OCI-LY7 (cell line): Measurements from ENCODE around the gene EAF2. TPM values are rescaled to one million over a fixed set of nuclear protein-coding genes. Genes with fewer than 3 reads are reported as not detected.

Source experiments
- BruUV-seq: library from RNA; stranded (reverse); fragments of 400-500 nt; replicated peaks from 2 replicates; lab custom pipeline; 2021; lab: Mats Ljungman, UMichigan
- CTCF ChIA-PET: fragments of 300-600 bp; sonication (Branson Sonifier 250); formaldehyde crosslinking; loops from one replicate; lab custom pipeline; 2022; ENCODE audit warnings: antibody characterized with exemption; ENCODE audit not compliant: unreplicated experiment; lab: Charles Lee
- POLR2A ChIA-PET: fragments of 300-600 bp; sonication (Branson Sonifier 250); formaldehyde crosslinking; loops from one replicate; lab custom pipeline; 2022; ENCODE audit warnings: antibody characterized with exemption; lab: Charles Lee
- DNase-seq: peaks from one replicate; pipeline ENCODE4 v3.0.0-alpha.2; 2015; ENCODE audit warnings: low spot score
- H2AFZ ChIP-seq: fragments of 200-600 bp; sonication (generic), shearing (Covaris generic); 2 replicates; pipeline ENCODE4 v1.6.1; 2014; ENCODE audit warnings: mild to moderate bottlenecking, antibody characterized with exemption, low read length, moderate library complexity
- H3K27ac ChIP-seq: fragments of 200-600 bp; sonication (generic); 2 replicates; pipeline ENCODE4 v1.5.1; 2014; ENCODE audit warnings: mixed run types, low read depth, mild to moderate bottlenecking, moderate library complexity, low read length, inconsistent platforms; ENCODE audit not compliant: poor library complexity, severe bottlenecking
- H3K36me3 ChIP-seq: fragments of 200-600 bp; sonication (generic); 2 replicates; pipeline ENCODE4 v1.6.1; 2014; ENCODE audit warnings: mild to moderate bottlenecking, antibody characterized with exemption, low read length, moderate library complexity, mixed read lengths; ENCODE audit not compliant: insufficient read depth
- H3K4me1 ChIP-seq: fragments of 200-600 bp; sonication (generic); 2 replicates; pipeline ENCODE4 v1.5.1; 2014; ENCODE audit warnings: mild to moderate bottlenecking, low read length; ENCODE audit not compliant: insufficient read depth, poor library complexity, severe bottlenecking
- H3K4me2 ChIP-seq: fragments of 200-600 bp; sonication (generic); 2 replicates; pipeline ENCODE4 v1.6.1; 2014; ENCODE audit warnings: mild to moderate bottlenecking, low read length
- H3K4me3 ChIP-seq: fragments of 200-600 bp; sonication (generic); 2 replicates; pipeline ENCODE4 v1.5.1; 2014; ENCODE audit warnings: mild to moderate bottlenecking, low read depth, low read length; ENCODE audit not compliant: poor library complexity, severe bottlenecking
- H3K79me2 ChIP-seq: fragments of 200-600 bp; sonication (generic); 2 replicates; pipeline ENCODE4 v1.6.1; 2016; ENCODE audit warnings: low read depth, mild to moderate bottlenecking, low read length, moderate library complexity, mixed read lengths; ENCODE audit not compliant: insufficient read depth
- H3K9me2 ChIP-seq: fragments of 200-600 bp; sonication (generic); 2 replicates; pipeline ENCODE4 v1.6.1; 2016; ENCODE audit warnings: mild to moderate bottlenecking, low read length, mixed read lengths; ENCODE audit not compliant: insufficient read depth
- H3K9me3 ChIP-seq: fragments of 200-600 bp; sonication (generic); 2 replicates; pipeline ENCODE4 v1.6.1; 2014; ENCODE audit warnings: mild to moderate bottlenecking, mixed run types, low read length, mixed read lengths
- H4K20me1 ChIP-seq: fragments of 200-600 bp; sonication (generic); 2 replicates; pipeline ENCODE4 v1.6.1; 2014; ENCODE audit warnings: mild to moderate bottlenecking, antibody characterized with exemption, low read length, moderate library complexity, mixed read lengths; ENCODE audit not compliant: insufficient read depth
- EZH2phosphoT487 ChIP-seq: fragments of 200-600 bp; sonication (generic); IDR thresholded peaks from 2 replicates; pipeline ENCODE4 v1.6.1; 2018; ENCODE audit warnings: low read depth, borderline replicate concordance, mild to moderate bottlenecking, mixed run types, antibody characterized with exemption, low read length, moderate library complexity, mixed read lengths
- intact Hi-C: fragments of 100-400 bp; cut with micrococcal nuclease; formaldehyde crosslinking; loops from one replicate; pipeline ENCODE4 v1.10.0; 2022; ENCODE audit not compliant: unreplicated experiment
- total RNA-seq, 2 experiments: library from RNA; depleted of rRNA in 1 of 2; stranded (reverse); fragments of >200 nt in 1 of 2; shearing (Covaris generic) in 1 of 2; gene quantifications; 2 replicates each; pipeline ENCODE4 v1.2.3, GENCODE V29; 2014 to 2022
- TF ChIP-seq, protein P1 (sequence below): fragments of 200-600 bp; sonication (generic); conservative IDR thresholded peaks from 2 replicates; pipeline ENCODE4 v1.5.1; 2014; ENCODE audit warnings: mild to moderate bottlenecking, antibody characterized with exemption, low read length, moderate library complexity, mixed read lengths

The EAF2 gene
- total RNA-seq, 2 experiments from 2014 or later, result 78.1 to 132 TPM

DNA sequence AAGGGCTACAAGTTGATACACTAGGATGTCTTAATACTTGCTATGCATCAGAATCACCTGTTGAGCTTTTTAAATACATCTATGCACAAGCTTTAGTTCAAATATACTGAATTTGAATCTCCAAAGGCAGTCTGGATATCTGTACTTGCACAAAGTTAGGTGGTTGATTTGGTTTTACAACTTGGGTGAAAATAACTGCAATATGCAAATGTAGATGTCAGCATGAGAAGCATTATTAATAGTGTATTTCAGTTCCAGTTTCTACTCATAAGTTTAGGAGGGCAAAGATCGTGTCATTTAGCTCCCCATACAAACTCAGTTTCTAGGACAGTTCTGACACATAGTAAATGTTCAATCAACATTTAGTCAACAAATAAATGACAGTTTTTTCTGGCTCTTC lies 25.8 kb upstream of the EAF2 start:
- H3K9me2 ChIP-seq, result no peaks in the 10 kb centered on the region
- H3K4me1 ChIP-seq, result peaks cover 53% of the 10 kb centered on the region
- no peaks in the 10 kb centered on the region for H4K20me1 ChIP-seq
- peak overlapping the region; percentile 50 for H3K4me3 ChIP-seq
- no peaks in the 10 kb centered on the region; the same call in 1 of the 2 replicates for H3K9me3 ChIP-seq
- no TSS peak for BruUV-seq
- peak; percentile 77 for DNase-seq
- TF ChIP-seq, protein P1, sequence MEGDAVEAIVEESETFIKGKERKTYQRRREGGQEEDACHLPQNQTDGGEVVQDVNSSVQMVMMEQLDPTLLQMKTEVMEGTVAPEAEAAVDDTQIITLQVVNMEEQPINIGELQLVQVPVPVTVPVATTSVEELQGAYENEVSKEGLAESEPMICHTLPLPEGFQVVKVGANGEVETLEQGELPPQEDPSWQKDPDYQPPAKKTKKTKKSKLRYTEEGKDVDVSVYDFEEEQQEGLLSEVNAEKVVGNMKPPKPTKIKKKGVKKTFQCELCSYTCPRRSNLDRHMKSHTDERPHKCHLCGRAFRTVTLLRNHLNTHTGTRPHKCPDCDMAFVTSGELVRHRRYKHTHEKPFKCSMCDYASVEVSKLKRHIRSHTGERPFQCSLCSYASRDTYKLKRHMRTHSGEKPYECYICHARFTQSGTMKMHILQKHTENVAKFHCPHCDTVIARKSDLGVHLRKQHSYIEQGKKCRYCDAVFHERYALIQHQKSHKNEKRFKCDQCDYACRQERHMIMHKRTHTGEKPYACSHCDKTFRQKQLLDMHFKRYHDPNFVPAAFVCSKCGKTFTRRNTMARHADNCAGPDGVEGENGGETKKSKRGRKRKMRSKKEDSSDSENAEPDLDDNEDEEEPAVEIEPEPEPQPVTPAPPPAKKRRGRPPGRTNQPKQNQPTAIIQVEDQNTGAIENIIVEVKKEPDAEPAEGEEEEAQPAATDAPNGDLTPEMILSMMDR, result no peak
- TF ChIP-seq EZH2phosphoT487, result no peak
- ChIA-PET CTCF (interaction anchor here (1.1 to 1.3 kb wide), 3 partner anchors 9 to 48 kb away, joined by 3 to 4 read pairs (median 4); no protein-coding TSS in a partner anchor), POLR2A (interaction anchor here (0.7 to 9.4 kb wide), 21 partner anchors 9 to 149 kb away, joined by 3 to 178 read pairs (median 5); partner anchors contain the start of genes EAF2, HCLS1 and IQCB1)
- H3K27ac ChIP-seq, result peak overlapping the region; percentile 92
- intact Hi-C loops, result loop anchor here (1.0 kb wide), 1 partner anchor 15 kb away; no protein-coding TSS in a partner anchor
- peak overlapping the region; percentile 71 for H3K4me2 ChIP-seq
- peaks cover 78% of the 10 kb centered on the region for H3K79me2 ChIP-seq
- H3K36me3 ChIP-seq, result peaks cover 90% of the 10 kb centered on the region
- H2AFZ ChIP-seq, result no peak overlapping the region; the same call in 1 of the 2 replicates

DNA sequence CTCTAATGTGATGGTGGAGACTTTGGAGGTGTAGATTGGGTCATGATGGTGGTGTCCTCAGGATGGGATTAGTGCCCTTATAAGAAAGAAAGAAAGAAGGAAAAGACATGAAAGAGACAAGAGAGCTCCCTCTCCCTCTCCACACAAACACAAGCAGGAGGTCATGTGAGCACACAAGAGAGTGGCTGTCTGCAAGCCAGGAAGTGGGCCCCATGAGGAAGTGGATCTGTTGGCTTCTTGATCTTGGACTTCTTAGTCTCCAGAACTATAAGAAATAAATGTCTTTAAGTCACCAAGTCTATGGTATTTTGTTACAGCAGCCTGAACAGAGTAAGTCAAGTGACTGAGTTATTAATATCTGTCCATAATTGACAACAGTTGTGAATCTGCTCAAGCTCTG lies 17.3 kb upstream of the EAF2 start:
- peak; percentile 20 for DNase-seq
- H3K27ac ChIP-seq, result peak overlapping the region; percentile 41
- ChIA-PET CTCF (interaction anchor here (1.8 kb wide), 1 partner anchor 9 kb away, joined by 4 read pairs; no protein-coding TSS in a partner anchor), POLR2A (interaction anchor here (1.0 to 2.0 kb wide), 5 partner anchors 10 to 70 kb away, joined by 3 to 24 read pairs (median 4); no protein-coding TSS in a partner anchor)
- H2AFZ ChIP-seq, result no peak overlapping the region
- no peaks in the 10 kb centered on the region for H3K9me2 ChIP-seq
- intact Hi-C loops, result no loop called here
- peaks cover 22% of the 10 kb centered on the region for H3K4me1 ChIP-seq
- H3K36me3 ChIP-seq, result peaks cover 88% of the 10 kb centered on the region
- peaks cover 16% of the 10 kb centered on the region; the same call in 1 of the 2 replicates for H3K9me3 ChIP-seq
- BruUV-seq, result no TSS peak
- TF ChIP-seq, protein P1, result no peak
- no peak for TF ChIP-seq EZH2phosphoT487
- peaks cover 95% of the 10 kb centered on the region for H3K79me2 ChIP-seq
- H3K4me2 ChIP-seq, result peak overlapping the region; percentile 18; the same call in 1 of the 2 replicates
- H4K20me1 ChIP-seq, result no peaks in the 10 kb centered on the region
- no peak overlapping the region for H3K4me3 ChIP-seq

DNA sequence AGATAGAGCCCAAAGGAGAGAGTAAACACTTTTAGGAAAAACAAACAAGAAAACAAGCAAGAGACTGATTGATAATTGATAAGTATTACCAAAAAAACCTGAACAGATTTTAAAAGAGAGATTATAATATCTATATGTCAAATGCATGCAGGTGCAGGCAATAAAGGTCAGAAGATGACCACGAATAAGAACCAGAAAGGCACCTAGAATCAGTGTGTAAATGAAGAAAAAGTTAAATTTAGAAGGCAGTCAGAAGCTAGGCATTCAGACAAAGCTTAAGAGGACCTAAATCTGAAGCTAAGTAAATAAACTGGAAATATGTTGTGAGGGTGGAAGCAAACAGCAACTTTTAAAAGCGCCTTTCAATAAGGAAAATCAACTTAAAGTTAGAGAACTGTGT lies 16.4 kb upstream of the EAF2 start:
- CTCF ChIA-PET, result interaction anchor here (1.8 kb wide), 1 partner anchor 10 kb away, joined by 4 read pairs; no protein-coding TSS in a partner anchor
- H3K36me3 ChIP-seq, result peaks cover 91% of the 10 kb centered on the region
- peak overlapping the region; percentile 18; the same call in 1 of the 2 replicates for H3K4me2 ChIP-seq
- H3K9me3 ChIP-seq, result peaks cover 25% of the 10 kb centered on the region
- H4K20me1 ChIP-seq, result no peaks in the 10 kb centered on the region
- intact Hi-C loops, result no loop called here
- H2AFZ ChIP-seq, result no peak overlapping the region
- H3K4me1 ChIP-seq, result peaks cover 15% of the 10 kb centered on the region
- POLR2A ChIA-PET, result interaction anchor here (0.5 to 2.0 kb wide), 6 partner anchors 10 to 71 kb away, joined by 3 to 24 read pairs (median 4); no protein-coding TSS in a partner anchor
- BruUV-seq, result no TSS peak
- H3K4me3 ChIP-seq, result no peak overlapping the region
- H3K27ac ChIP-seq, result peak overlapping the region; percentile 41
- DNase-seq, result no peak
- no peaks in the 10 kb centered on the region for H3K9me2 ChIP-seq
- peaks cover 96% of the 10 kb centered on the region for H3K79me2 ChIP-seq
- TF ChIP-seq EZH2phosphoT487, result no peak
- TF ChIP-seq, protein P1, result no peak
